Activated CD8-positive, alpha-beta memory T cell treated with anti-CD3 and anti-CD28 coated beads for 48 hours (primary cell): ENCODE results near the gene KIF15.
"Not testable (repeated sequence)": the region's sequence is repeated elsewhere in the genome, so short reads cannot be mapped to it uniquely, and the experiment has no call there.

Experiments
- DNase-seq, 3 experiments: peaks; one replicate each; pipeline ENCODE4 v3.0.0-alpha.2; 2020; ENCODE audit warnings: low read depth in 2 of 3, low spot score in 2 of 3

KIF15 gene

GRCh38 chr3:44761424-44762169, at the start of gene KIF15, which contains the start of gene KIAA1143:
KIF15 (plus strand) TSS chr3:44761794; CDS start chr3:44761866, 72 bp downstream.
KIAA1143 (minus strand) TSS chr3:44761619; CDS start chr3:44761602, 17 bp downstream.
- DNase-seq: peak; percentile 91 to 96 (median 96)

- peak; percentile 3 to 40 (median 37) for DNase-seq
Measured at GRCh38 chr3:44712455-44713075, 49.0 kb upstream of the KIF15 start, which contains the start of gene ZNF502. ZNF502 (plus strand) TSS chr3:44712660; CDS start chr3:44720262, 7,602 bp downstream.

- no peak for DNase-seq
Measured at GRCh38 chr3:44721231-44722102, 40.1 kb upstream of the KIF15 start.

- no peak for DNase-seq
Measured at GRCh38 chr3:44722103-44722401, 39.5 kb upstream of the KIF15 start.

GRCh38 chr3:44729384-44729910, 32.1 kb upstream of the KIF15 start, which contains the start of gene ZNF501:
ZNF501 (plus strand) TSS chr3:44729635; CDS start chr3:44734422, 4,787 bp downstream.
- peak; percentile 59 to 77 (median 68) for DNase-seq

- DNase-seq: no peak
Measured at GRCh38 chr3:44734646-44735168, 26.9 kb upstream of the KIF15 start.

GRCh38 chr3:44761101-44761423, 532 bp upstream of the KIF15 start:
- peak in 1 of 3 experiments; percentile 5 for DNase-seq

GRCh38 chr3:44762170-44762677, 630 bp downstream of the KIF15 start:
- no peak for DNase-seq

GRCh38 chr3:44762690-44763089, 1.1 kb downstream of the KIF15 start:
- DNase-seq: no peak

- DNase-seq: no peak
Measured at GRCh38 chr3:44764248-44764647, 2.7 kb downstream of the KIF15 start.

- DNase-seq: no peak
Measured at GRCh38 chr3:44771424-44772098, 10.0 kb downstream of the KIF15 start.

- DNase-seq: no peak
Measured at GRCh38 chr3:44772099-44772442, 10.5 kb downstream of the KIF15 start.

GRCh38 chr3:44782891-44783290, 21.3 kb downstream of the KIF15 start:
- no peak for DNase-seq

GRCh38 chr3:44795197-44795596, 33.6 kb downstream of the KIF15 start:
- no peak for DNase-seq

GRCh38 chr3:44802011-44802410, 40.4 kb downstream of the KIF15 start:
- DNase-seq: no peak

- DNase-seq: no peak
Measured at GRCh38 chr3:44803298-44803697, 41.7 kb downstream of the KIF15 start.

- DNase-seq: no peak
Measured at GRCh38 chr3:44805960-44806359, 44.4 kb downstream of the KIF15 start.

- DNase-seq: no peak
Measured at GRCh38 chr3:44814751-44815150, 53.2 kb downstream of the KIF15 start.

- DNase-seq: not testable (repeated sequence)
Measured at GRCh38 chr3:44816334-44816733, 54.7 kb downstream of the KIF15 start.

GRCh38 chr3:44821206-44821605, 59.6 kb downstream of the KIF15 start:
- not testable (repeated sequence) for DNase-seq
